HEK293T (cell line): Measurements from ENCODE around the gene SETD3.

Source experiments
- ARNT ChIP-seq: fragments of 450-650 bp; IDR thresholded peaks from 2 replicates; pipeline ENCODE4 v1.6.1; 2017; ENCODE audit warnings: mild to moderate bottlenecking
- BHLHE40 ChIP-seq: fragments of 450-650 bp; IDR thresholded peaks from 2 replicates; pipeline ENCODE4 v1.6.1; 2016; ENCODE audit warnings: mild to moderate bottlenecking, moderate library complexity, borderline replicate concordance
- FOXA1 ChIP-seq: fragments of 450-650 bp; IDR thresholded peaks from 2 replicates; pipeline ENCODE4 v1.6.1; 2016; ENCODE audit warnings: mild to moderate bottlenecking
- FOXK2 ChIP-seq: fragments of 450-650 bp; IDR thresholded peaks from 2 replicates; pipeline ENCODE4 v1.6.1; 2016; ENCODE audit warnings: mild to moderate bottlenecking
- FOXM1 ChIP-seq: fragments of 450-650 bp; IDR thresholded peaks from 2 replicates; pipeline ENCODE4 v1.6.1; 2017; ENCODE audit warnings: mild to moderate bottlenecking, borderline replicate concordance
- HDGF ChIP-seq: fragments of 450-650 bp; IDR thresholded peaks from 2 replicates; pipeline ENCODE4 v1.6.1; 2017; ENCODE audit warnings: antibody characterized with exemption, borderline replicate concordance
- LEF1 ChIP-seq: fragments of 450-650 bp; IDR thresholded peaks from 2 replicates; pipeline ENCODE4 v1.6.1; 2017; ENCODE audit warnings: mild to moderate bottlenecking, borderline replicate concordance
- NFRKB ChIP-seq: fragments of 450-650 bp; IDR thresholded peaks from 2 replicates; pipeline ENCODE4 v1.6.1; 2016; ENCODE audit warnings: mild to moderate bottlenecking, moderate library complexity
- SP1 ChIP-seq: fragments of 450-650 bp; IDR thresholded peaks from 2 replicates; pipeline ENCODE4 v1.6.1; 2017
- SUZ12 ChIP-seq: fragments of 450-650 bp; IDR thresholded peaks from 2 replicates; pipeline ENCODE4 v1.6.1; 2016; ENCODE audit warnings: mild to moderate bottlenecking
- TARDBP ChIP-seq: fragments of 450-650 bp; IDR thresholded peaks from 2 replicates; pipeline ENCODE4 v1.6.1; 2016
- TF ChIP-seq, protein P1 (sequence below): fragments of 450-650 bp; IDR thresholded peaks from 2 replicates; pipeline ENCODE4 v1.6.1; 2016

GRCh38 chr14:99518441-99519346 lies 38.0 kb upstream of the SETD3 start:
- TF ChIP-seq ARNT, result no peak
- no peak for TF ChIP-seq FOXM1
- no peak for TF ChIP-seq FOXA1
- TF ChIP-seq BHLHE40, result no peak
- no peak for TF ChIP-seq HDGF
- no peak for TF ChIP-seq SUZ12
- no peak for TF ChIP-seq FOXK2
- no peak for TF ChIP-seq LEF1
- no peak for TF ChIP-seq NFRKB
- no peak for TF ChIP-seq TARDBP
- TF ChIP-seq, protein P1, sequence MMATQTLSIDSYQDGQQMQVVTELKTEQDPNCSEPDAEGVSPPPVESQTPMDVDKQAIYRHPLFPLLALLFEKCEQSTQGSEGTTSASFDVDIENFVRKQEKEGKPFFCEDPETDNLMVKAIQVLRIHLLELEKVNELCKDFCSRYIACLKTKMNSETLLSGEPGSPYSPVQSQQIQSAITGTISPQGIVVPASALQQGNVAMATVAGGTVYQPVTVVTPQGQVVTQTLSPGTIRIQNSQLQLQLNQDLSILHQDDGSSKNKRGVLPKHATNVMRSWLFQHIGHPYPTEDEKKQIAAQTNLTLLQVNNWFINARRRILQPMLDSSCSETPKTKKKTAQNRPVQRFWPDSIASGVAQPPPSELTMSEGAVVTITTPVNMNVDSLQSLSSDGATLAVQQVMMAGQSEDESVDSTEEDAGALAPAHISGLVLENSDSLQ, result no peak
- no peak for TF ChIP-seq SP1
